GM19372 (cell line): ENCODE measurements around the gene NUB1.

Experiments used
- ATAC-seq: cut with Tn5 transposase; IDR thresholded peaks from one replicate; pipeline ENCODE4 v1.9.1; 2021; ENCODE audit warnings: mild to moderate bottlenecking, low read depth, moderate library complexity; ENCODE audit not compliant: unreplicated experiment

The NUB1 gene

GRCh38 chr7:151387161-151388006, 45.8 kb downstream of the NUB1 start:
- ATAC-seq = no peak

- no peak for ATAC-seq
These were observed 46.3 kb downstream of the NUB1 start for GRCh38 chr7:151388007-151388297.

GRCh38 chr7:151388430-151388829, 46.8 kb downstream of the NUB1 start:
- no peak for ATAC-seq

- no peak for ATAC-seq
These were observed 47.6 kb downstream of the NUB1 start for GRCh38 chr7:151389096-151389767.

GRCh38 chr7:151389768-151390597, 48.4 kb downstream of the NUB1 start:
- no peak for ATAC-seq

GRCh38 chr7:151390598-151391357, 49.2 kb downstream of the NUB1 start:
- no peak for ATAC-seq

- ATAC-seq = no peak
These were observed 49.7 kb downstream of the NUB1 start for GRCh38 chr7:151391358-151391730.

- no peak for ATAC-seq
These were observed 50.4 kb downstream of the NUB1 start for GRCh38 chr7:151392002-151392401.

- ATAC-seq = no peak
These were observed 50.8 kb downstream of the NUB1 start for GRCh38 chr7:151392426-151392825.

GRCh38 chr7:151393031-151393977, 51.7 kb downstream of the NUB1 start:
- no peak for ATAC-seq

- no peak for ATAC-seq
These were observed 52.7 kb downstream of the NUB1 start for GRCh38 chr7:151394076-151395035.

GRCh38 chr7:151395036-151395367, 53.4 kb downstream of the NUB1 start:
- no peak for ATAC-seq

GRCh38 chr7:151396328-151396970, 54.8 kb downstream of the NUB1 start:
- no peak for ATAC-seq

GRCh38 chr7:151397026-151397425, 55.4 kb downstream of the NUB1 start:
- no peak for ATAC-seq

- ATAC-seq = no peak
These were observed 57.1 kb downstream of the NUB1 start for GRCh38 chr7:151398446-151399304.

- ATAC-seq = no peak
These were observed 57.6 kb downstream of the NUB1 start for GRCh38 chr7:151399305-151399601.

GRCh38 chr7:151399906-151400305, 58.3 kb downstream of the NUB1 start:
- no peak for ATAC-seq
